Lung (tissue), 12 donors: ENCODE measurements around the gene LMTK2. TPM values are rescaled to one million over a fixed set of nuclear protein-coding genes. Genes with fewer than 3 reads are reported as not detected.

Experiments used
- ATAC-seq: fragments of 200-7000 bp; cut with Tn5 transposase; one replicate; pipeline ENCODE4 v1.9.1; 2020; ENCODE audit warnings: moderate number of reproducible peaks; ENCODE audit not compliant: insufficient read depth, low FRiP score
- DNase-seq, 3 donors: peaks; one replicate each; pipeline ENCODE4 v3.0.0-alpha.2; 2013 to 2017
- H3K27ac ChIP-seq, 2 donors: one replicate each; pipeline ENCODE4 v1.5.1; 2013; ENCODE audit warnings: mild to moderate bottlenecking in 2 of 2, moderate library complexity in 2 of 2, control low read depth in 1 of 2, inconsistent platforms in 1 of 2, low read depth in 1 of 2, low read length in 1 of 2
- H3K27me3 ChIP-seq, 3 donors: one replicate each; pipeline ENCODE4 v1.5.1; 2013; ENCODE audit warnings: low read length in 2 of 3; ENCODE audit not compliant: control insufficient read depth in 3 of 3, insufficient read depth in 3 of 3
- H3K36me3 ChIP-seq, 4 donors: one replicate each; pipeline ENCODE4 v1.5.1; 2013; ENCODE audit warnings: low read length in 4 of 4, mild to moderate bottlenecking in 1 of 4, moderate library complexity in 1 of 4; ENCODE audit not compliant: control insufficient read depth in 4 of 4, insufficient read depth in 4 of 4
- H3K4me1 ChIP-seq, 5 donors: one replicate each; pipeline ENCODE4 v1.5.1; 2013; ENCODE audit warnings: low read length in 5 of 5, mild to moderate bottlenecking in 2 of 5, moderate library complexity in 1 of 5; ENCODE audit not compliant: control insufficient read depth in 5 of 5, insufficient read depth in 5 of 5
- H3K4me3 ChIP-seq: one replicate; pipeline ENCODE4 v1.5.1; 2013; ENCODE audit warnings: mild to moderate bottlenecking, control low read depth, moderate library complexity
- H3K9ac ChIP-seq, 2 donors: one replicate each; pipeline ENCODE4 v1.5.1; 2013; ENCODE audit warnings: low read length in 2 of 2, control low read depth in 1 of 2; ENCODE audit not compliant: insufficient read depth in 1 of 2
- H3K9me3 ChIP-seq, 4 donors: one replicate each; pipeline ENCODE4 v1.5.1; 2013; ENCODE audit warnings: low read length in 3 of 4, mild to moderate bottlenecking in 1 of 4, moderate library complexity in 1 of 4; ENCODE audit not compliant: control insufficient read depth in 4 of 4, insufficient read depth in 3 of 4
- WGBS, 2 donors: extraction: QIAGEN DNeasy Blood & Tissue Kit; methylation state at CpG; one replicate each; pipeline ENCODE4 v1.1.7; 2013; 5-methylcytosine and 5-hydroxymethylcytosine counted together
- polyA plus RNA-seq, 2 donors: library from polyadenylated mRNA; stranded (reverse); fragments of 200-250 nt; gene quantifications; one replicate each; pipeline ENCODE4 v1.2.1, GENCODE V29; 2013
- total RNA-seq, 2 donors: library from RNA; depleted of rRNA in 1 of 2; stranded (reverse); fragments of >200 nt in 1 of 2; gene quantifications; one replicate each; pipeline ENCODE4 v1.2.1, GENCODE V29; 2014 to 2021
- TF ChIP-seq, protein P1 (sequence below): IDR thresholded peaks from 2 replicates; pipeline ENCODE4 v1.5.1; 2012; ENCODE audit warnings: mild to moderate bottlenecking; ENCODE audit errors: control extremely low read depth, extremely low read depth
- donor health status: control.
- donor health status: control.
- donor health status: Bipolar disorder and iron deficiency.
- donor health status: healthy.
- donor health status: DM: yes; HTN: yes; CAD: no.

The LMTK2 gene
- total and polyA plus RNA-seq, 4 donors, result 6.6 to 25.8 (median 15.7) TPM

DNA sequence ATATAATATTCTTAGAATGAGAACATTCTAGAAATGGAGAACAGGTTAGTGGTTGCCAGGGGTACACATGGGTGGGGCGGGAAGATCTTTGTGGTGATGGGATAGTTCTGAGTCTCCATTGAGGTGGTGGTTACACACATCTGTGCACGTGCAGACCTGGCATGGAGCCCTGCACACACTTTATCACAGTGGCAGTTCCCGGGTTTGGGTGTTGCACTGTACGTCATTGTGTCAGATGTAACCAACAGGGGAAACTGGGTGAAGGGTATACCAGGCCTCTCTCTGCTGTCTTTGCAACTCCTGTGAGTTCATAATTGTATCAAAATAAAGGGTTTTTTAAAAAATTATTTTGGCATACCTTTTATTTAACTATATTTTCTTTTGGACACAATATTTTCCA is 51.1 kb downstream of the LMTK2 start:
- no peak overlapping the region for H3K9ac ChIP-seq
- H3K36me3 ChIP-seq, result peaks cover 5 to 18% (median 13%) of the 10 kb centered on the region in 4 donors
- H3K27ac ChIP-seq, result no peak overlapping the region
- DNase-seq, result no peak
- H3K27me3 ChIP-seq, result no peaks in the 10 kb centered on the region
- TF ChIP-seq, protein P1, sequence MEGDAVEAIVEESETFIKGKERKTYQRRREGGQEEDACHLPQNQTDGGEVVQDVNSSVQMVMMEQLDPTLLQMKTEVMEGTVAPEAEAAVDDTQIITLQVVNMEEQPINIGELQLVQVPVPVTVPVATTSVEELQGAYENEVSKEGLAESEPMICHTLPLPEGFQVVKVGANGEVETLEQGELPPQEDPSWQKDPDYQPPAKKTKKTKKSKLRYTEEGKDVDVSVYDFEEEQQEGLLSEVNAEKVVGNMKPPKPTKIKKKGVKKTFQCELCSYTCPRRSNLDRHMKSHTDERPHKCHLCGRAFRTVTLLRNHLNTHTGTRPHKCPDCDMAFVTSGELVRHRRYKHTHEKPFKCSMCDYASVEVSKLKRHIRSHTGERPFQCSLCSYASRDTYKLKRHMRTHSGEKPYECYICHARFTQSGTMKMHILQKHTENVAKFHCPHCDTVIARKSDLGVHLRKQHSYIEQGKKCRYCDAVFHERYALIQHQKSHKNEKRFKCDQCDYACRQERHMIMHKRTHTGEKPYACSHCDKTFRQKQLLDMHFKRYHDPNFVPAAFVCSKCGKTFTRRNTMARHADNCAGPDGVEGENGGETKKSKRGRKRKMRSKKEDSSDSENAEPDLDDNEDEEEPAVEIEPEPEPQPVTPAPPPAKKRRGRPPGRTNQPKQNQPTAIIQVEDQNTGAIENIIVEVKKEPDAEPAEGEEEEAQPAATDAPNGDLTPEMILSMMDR, result no peak
- 80 to 84% methylated on average over 4 of the region's 4 CpGs for WGBS, 2 donors
- H3K9me3 ChIP-seq, result no peaks in the 10 kb centered on the region
- no peak for ATAC-seq
- H3K4me3 ChIP-seq, result no peak overlapping the region
- H3K4me1 ChIP-seq, result no peaks in the 10 kb centered on the region

DNA sequence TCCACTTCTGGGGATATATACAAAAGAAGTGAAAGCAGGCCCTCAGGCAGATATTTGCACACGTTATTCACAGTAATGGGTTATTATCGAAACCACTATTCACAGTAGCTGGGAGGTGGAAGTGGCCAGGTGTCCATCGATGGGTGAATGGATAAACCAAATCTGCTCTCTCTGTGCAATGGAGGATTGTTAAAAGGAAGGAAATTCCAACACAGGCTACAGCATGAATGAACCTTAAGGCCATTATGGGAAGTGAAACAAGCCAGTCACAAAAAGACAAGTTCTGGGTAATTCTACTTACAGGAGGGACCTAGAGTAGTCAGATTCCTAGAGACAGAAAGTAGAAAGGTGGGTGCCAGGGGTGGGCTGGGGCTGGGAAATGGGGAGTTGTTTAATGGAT is 56.1 kb downstream of the LMTK2 start:
- H3K4me1 ChIP-seq, result peaks cover 0 to 9% (median 8%) of the 10 kb centered on the region in 5 donors
- H3K27me3 ChIP-seq, result no peaks in the 10 kb centered on the region
- TF ChIP-seq, protein P1, result no peak
- peaks cover 0 to 6% (median 3%) of the 10 kb centered on the region in 4 donors for H3K36me3 ChIP-seq
- ATAC-seq (no peak), DNase-seq (no peak)
- no peak overlapping the region for H3K27ac ChIP-seq
- no peaks in the 10 kb centered on the region for H3K9me3 ChIP-seq
- WGBS, 2 donors, result 86 to 87% methylated on average over 3 of the region's 3 CpGs
- no peak overlapping the region for H3K9ac ChIP-seq
- no peak overlapping the region for H3K4me3 ChIP-seq

DNA sequence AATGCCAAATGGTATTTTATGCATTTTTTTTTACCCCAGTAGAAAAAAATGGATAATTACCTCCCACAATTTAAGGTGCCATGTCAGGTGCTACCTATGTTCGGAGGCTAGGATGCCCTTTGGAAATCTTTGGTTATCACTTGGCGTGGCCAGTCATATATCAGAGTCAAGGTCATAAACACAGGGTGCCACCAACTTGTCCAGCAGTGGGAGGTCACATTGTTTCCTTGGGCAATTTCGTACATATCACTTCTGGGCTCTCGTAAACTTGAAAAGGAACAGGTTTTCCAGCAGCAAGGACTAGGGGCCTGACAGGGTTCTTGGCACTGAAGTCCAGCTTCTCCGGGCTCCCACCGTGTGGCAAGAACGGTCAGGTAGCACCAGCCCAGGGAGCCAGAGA is 56.6 kb downstream of the LMTK2 start:
- Histone ChIP-seq H3K4me3 (no peak overlapping the region), H3K36me3 (peaks cover 0 to 6% (median 3%) of the 10 kb centered on the region in 4 donors), H3K9me3 (no peaks in the 10 kb centered on the region), H3K27ac (peak overlapping the region in 1 of 2 donors; percentile 50), H3K4me1 (peaks cover 0 to 9% (median 8%) of the 10 kb centered on the region in 5 donors), H3K9ac (no peak overlapping the region), H3K27me3 (no peaks in the 10 kb centered on the region)
- DNase-seq (peak in 1 of 3 donors; percentile 29), ATAC-seq (no peak)
- 71 to 90% methylated on average over 7 of the region's 7 CpGs for WGBS, 2 donors
- TF ChIP-seq, protein P1, result no peak
